ENCODE data around the gene ZNF514.

DNA sequence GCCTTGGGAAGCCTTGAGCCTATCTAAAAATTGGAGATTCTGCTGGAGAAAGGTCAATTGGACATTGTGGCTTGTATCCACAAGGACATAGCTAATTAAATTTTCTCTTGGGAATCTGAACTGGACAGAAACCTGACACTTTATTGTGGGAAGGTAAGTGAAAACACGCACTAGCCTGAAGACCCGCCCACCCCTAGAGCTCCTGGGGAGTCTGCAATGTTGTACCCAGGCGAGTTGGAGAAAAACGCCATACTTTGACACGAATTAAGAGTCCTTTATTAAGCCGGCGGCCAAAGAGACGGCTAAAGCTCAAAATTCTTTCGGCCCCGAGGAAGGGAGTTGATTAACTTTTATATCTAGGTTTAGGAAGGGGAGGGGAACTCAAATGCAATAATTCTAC lies 46.4 kb upstream of the ZNF514 start:
- TF ChIP-seq POLR2A (IDR thresholded peaks at IDR 0.05; ENCODE audit: low read length) (no peak), GATA1 (IDR thresholded peaks at IDR 0.05; ENCODE audit: low read depth, low read length) (no peak)
